GM23338 (cell line): ENCODE data around the gene SRXN1. TPM values are rescaled to one million over a fixed set of nuclear protein-coding genes. Genes with fewer than 3 reads are reported as not detected.

Experiments
- ATAC-seq: fragments of 200-7000 bp; cut with Tn5 transposase; 3 replicates; pipeline ENCODE4 v1.9.1; 2020
- DNase-seq: peaks from one replicate; pipeline ENCODE4 v3.0.0-alpha.2; 2015; ENCODE audit warnings: low spot score
- H2AFZ ChIP-seq: fragments of 200-600 bp; sonication (generic); 2 replicates; pipeline ENCODE4 v1.8.0; 2016; ENCODE audit warnings: antibody characterized with exemption, mild to moderate bottlenecking, moderate library complexity
- H3F3A ChIP-seq: fragments of 200-600 bp; sonication (generic); replicated peaks from 2 replicates; pipeline ENCODE4 v1.8.0; 2017; ENCODE audit warnings: antibody characterized with exemption, mixed run types, low read depth
- H3K27ac ChIP-seq: fragments of 200-600 bp; sonication (generic); 2 replicates; pipeline ENCODE4 v1.6.1; 2016; ENCODE audit warnings: low read depth
- H3K27me3 ChIP-seq: fragments of 200-600 bp; sonication (generic); 2 replicates; pipeline ENCODE4 v1.8.0; 2016; ENCODE audit warnings: mild to moderate bottlenecking, mixed run types, moderate library complexity; ENCODE audit not compliant: insufficient read depth
- H3K36me3 ChIP-seq: fragments of 200-600 bp; sonication (generic); 2 replicates; pipeline ENCODE4 v1.8.0; 2016; ENCODE audit warnings: mild to moderate bottlenecking; ENCODE audit not compliant: insufficient read depth
- H3K4me1 ChIP-seq: fragments of 200-600 bp; sonication (generic); 2 replicates; pipeline ENCODE4 v1.8.0; 2016; ENCODE audit warnings: mild to moderate bottlenecking, moderate library complexity; ENCODE audit not compliant: insufficient read depth
- H3K4me2 ChIP-seq: fragments of 200-600 bp; sonication (generic); 2 replicates; pipeline ENCODE4 v1.7.1; 2017; ENCODE audit warnings: mixed run types
- H3K4me3 ChIP-seq: fragments of 200-600 bp; sonication (generic); 2 replicates; pipeline ENCODE4 v1.6.1; 2016; ENCODE audit warnings: mixed run types
- H3K79me2 ChIP-seq: fragments of 200-600 bp; sonication (generic); replicated peaks from 2 replicates; pipeline ENCODE4 v1.8.0; 2017; ENCODE audit warnings: mild to moderate bottlenecking; ENCODE audit not compliant: insufficient read depth
- H3K9me2 ChIP-seq: fragments of 200-600 bp; sonication (generic); 2 replicates; pipeline ENCODE4 v1.8.0; 2017; ENCODE audit not compliant: insufficient read depth
- H4K20me1 ChIP-seq: fragments of 200-600 bp; sonication (generic); replicated peaks from 2 replicates; pipeline ENCODE4 v1.8.0; 2017; ENCODE audit warnings: mild to moderate bottlenecking; ENCODE audit not compliant: insufficient read depth
- H3K27ac Mint-ChIP-seq: 2 replicates; pipeline ENCODE4 v1.8.0; 2020; ENCODE audit warnings: inconsistent platforms, mild to moderate bottlenecking, moderate library complexity, mixed read lengths
- H3K27me3 Mint-ChIP-seq: 3 replicates; pipeline ENCODE4 v1.8.0; 2022; ENCODE audit warnings: low read depth, mild to moderate bottlenecking, moderate library complexity, mixed read lengths, inconsistent platforms; ENCODE audit not compliant: insufficient read depth, poor library complexity
- H3K36me3 Mint-ChIP-seq: 3 replicates; pipeline ENCODE4 v1.8.0; 2021; ENCODE audit warnings: low read depth, mild to moderate bottlenecking, inconsistent platforms, moderate library complexity, mixed read lengths
- H3K4me1 Mint-ChIP-seq: 3 replicates; pipeline ENCODE4 v1.8.0; 2020; ENCODE audit warnings: mild to moderate bottlenecking, inconsistent platforms, mixed read lengths
- H3K4me3 Mint-ChIP-seq: 3 replicates; pipeline ENCODE4 v1.8.0; 2021; ENCODE audit warnings: moderate library complexity, mild to moderate bottlenecking, inconsistent platforms, mixed read lengths
- H3K9me3 Mint-ChIP-seq: 3 replicates; pipeline ENCODE4 v1.8.0; 2020; ENCODE audit warnings: moderate library complexity, mild to moderate bottlenecking, inconsistent platforms, mixed read lengths
- CREB1 ChIP-seq: fragments of 250-450 bp; sonication (Bioruptor Pico); IDR thresholded peaks from 2 replicates; pipeline ENCODE4 v1.5.0; 2020; ENCODE audit warnings: low read depth, mild to moderate bottlenecking, moderate library complexity
- EZH2 ChIP-seq: fragments of 200-600 bp; sonication (generic); IDR thresholded peaks from one replicate; pipeline ENCODE4 v1.8.0; 2017; ENCODE audit warnings: antibody characterized with exemption, mild to moderate bottlenecking, low read depth; ENCODE audit not compliant: unreplicated experiment
- EZH2phosphoT487 ChIP-seq: fragments of 200-600 bp; sonication (generic); IDR thresholded peaks from one replicate; pipeline ENCODE4 v1.8.1; 2018; ENCODE audit warnings: antibody characterized with exemption; ENCODE audit not compliant: unreplicated experiment
- JUNB ChIP-seq: IDR thresholded peaks from one replicate; pipeline ENCODE4 v1.6.1; 2016; ENCODE audit warnings: antibody characterized with exemption; ENCODE audit not compliant: unreplicated experiment
- NANOG ChIP-seq: IDR thresholded peaks from 2 replicates; pipeline ENCODE4 v1.6.1; 2016; ENCODE audit warnings: antibody characterized with exemption, borderline replicate concordance
- POLR2AphosphoS5 ChIP-seq: IDR thresholded peaks from 2 replicates; pipeline ENCODE4 v1.6.1; 2016; ENCODE audit warnings: antibody characterized with exemption, low read depth
- STAT1 ChIP-seq: IDR thresholded peaks from one replicate; pipeline ENCODE4 v1.6.1; 2016; ENCODE audit warnings: antibody characterized with exemption; ENCODE audit not compliant: unreplicated experiment
- ZNF114 ChIP-seq: fragments of 250-450 bp; sonication (Bioruptor Pico); IDR thresholded peaks from 2 replicates; pipeline ENCODE4 v1.5.0; 2020; ENCODE audit warnings: mild to moderate bottlenecking, moderate library complexity
- ZNF331 ChIP-seq: fragments of 250-450 bp; sonication (Bioruptor Pico); IDR thresholded peaks from 2 replicates; pipeline ENCODE4 v1.5.0; 2020; ENCODE audit warnings: low read depth, mild to moderate bottlenecking, moderate library complexity
- polyA plus RNA-seq: library from polyadenylated mRNA; unstranded; fragments of >200 nt; fragmentation: Nextera tagmentation; extraction: Ambion mirVana; gene quantifications from 2 replicates; pipeline ENCODE4 v1.2.1, GENCODE V29; 2016
- total RNA-seq: library from RNA; depleted of rRNA; stranded (reverse); fragments of >200 nt; shearing (Covaris generic); gene quantifications from 2 replicates; pipeline ENCODE4 v1.2.3, GENCODE V29; 2014
- TF ChIP-seq, protein P1 (sequence below): fragments of 250-450 bp; sonication (Bioruptor Pico); IDR thresholded peaks from 2 replicates; pipeline ENCODE4 v1.5.0; 2020; ENCODE audit warnings: mild to moderate bottlenecking, moderate library complexity
- TF ChIP-seq, protein P2 (sequence below), 2 experiments: fragments of 200-600 bp in 1 of 2; sonication (generic) in 1 of 2; conservative IDR thresholded peaks; 2 replicates each; pipeline versions ENCODE4 v1.5.1 to v1.6.1; 2016 to 2017; ENCODE audit warnings: antibody characterized with exemption in 2 of 2, low read depth in 2 of 2, mild to moderate bottlenecking in 2 of 2, moderate library complexity in 1 of 2
- TF ChIP-seq, protein P3 (sequence below): IDR thresholded peaks from 2 replicates; pipeline ENCODE4 v1.6.1; 2016; ENCODE audit warnings: antibody characterized with exemption
- TF ChIP-seq, protein P4 (sequence below): IDR thresholded peaks from one replicate; pipeline ENCODE4 v1.6.1; 2018; ENCODE audit warnings: antibody characterized with exemption; ENCODE audit not compliant: unreplicated experiment

Gene SRXN1
- total and polyA plus RNA-seq, 2 experiments from 2014 or later: 8.4 to 26.6 TPM

DNA sequence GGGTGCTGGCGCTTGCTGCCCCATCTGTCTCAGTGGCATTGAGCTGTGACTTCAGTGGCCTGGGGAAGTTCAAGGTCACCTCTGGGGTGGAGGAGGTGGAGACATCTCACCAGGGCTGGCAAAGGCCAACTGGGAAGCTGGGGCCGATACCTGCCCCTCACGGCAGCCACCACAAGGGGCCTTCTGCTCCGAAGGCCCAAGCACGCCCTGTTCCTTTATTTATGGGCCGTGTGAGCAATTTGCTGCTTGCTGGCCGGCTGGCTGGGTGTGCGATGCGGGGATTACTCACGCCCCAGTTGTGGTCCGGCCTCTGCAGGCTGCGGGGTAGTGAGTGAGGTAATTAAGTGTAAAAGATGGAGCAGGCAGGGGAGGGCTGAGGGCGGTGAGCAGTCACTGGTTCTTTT, 35.8 kb upstream of the SRXN1 start:
- Mint-ChIP-seq H3K27me3 (peaks cover 9% of the 10 kb centered on the region), H3K4me1 (peaks cover 21% of the 10 kb centered on the region), H3K36me3 (no peaks in the 10 kb centered on the region), H3K4me3 (no peak overlapping the region), H3K27ac (no peak overlapping the region), H3K9me3 (no peaks in the 10 kb centered on the region)
- Histone ChIP-seq H3K4me3 (0 out of 2 replicates have a peak overlapping the region, but pooled peaks have one; percentile 17), H3K79me2 (no peaks in the 10 kb centered on the region), H3K36me3 (no peaks in the 10 kb centered on the region), H3K4me2 (0 out of 2 replicates have a peak overlapping the region, but pooled peaks have one; percentile 45), H3K27ac (no peak overlapping the region), H3K9me2 (no peaks in the 10 kb centered on the region), H3K27me3 (no peaks in the 10 kb centered on the region), H2AFZ (peak overlapping the region; percentile 95), H3F3A (0 out of 2 replicates have a peak, but pooled peaks cover 4% of the 10 kb centered on the region), H3K4me1 (peaks cover 6% of the 10 kb centered on the region; the same call in 1 of the 2 replicates), H4K20me1 (no peaks in the 10 kb centered on the region)
- ATAC-seq (peak; percentile 96), DNase-seq (peak; percentile 72)
- TF ChIP-seq, protein P1, sequence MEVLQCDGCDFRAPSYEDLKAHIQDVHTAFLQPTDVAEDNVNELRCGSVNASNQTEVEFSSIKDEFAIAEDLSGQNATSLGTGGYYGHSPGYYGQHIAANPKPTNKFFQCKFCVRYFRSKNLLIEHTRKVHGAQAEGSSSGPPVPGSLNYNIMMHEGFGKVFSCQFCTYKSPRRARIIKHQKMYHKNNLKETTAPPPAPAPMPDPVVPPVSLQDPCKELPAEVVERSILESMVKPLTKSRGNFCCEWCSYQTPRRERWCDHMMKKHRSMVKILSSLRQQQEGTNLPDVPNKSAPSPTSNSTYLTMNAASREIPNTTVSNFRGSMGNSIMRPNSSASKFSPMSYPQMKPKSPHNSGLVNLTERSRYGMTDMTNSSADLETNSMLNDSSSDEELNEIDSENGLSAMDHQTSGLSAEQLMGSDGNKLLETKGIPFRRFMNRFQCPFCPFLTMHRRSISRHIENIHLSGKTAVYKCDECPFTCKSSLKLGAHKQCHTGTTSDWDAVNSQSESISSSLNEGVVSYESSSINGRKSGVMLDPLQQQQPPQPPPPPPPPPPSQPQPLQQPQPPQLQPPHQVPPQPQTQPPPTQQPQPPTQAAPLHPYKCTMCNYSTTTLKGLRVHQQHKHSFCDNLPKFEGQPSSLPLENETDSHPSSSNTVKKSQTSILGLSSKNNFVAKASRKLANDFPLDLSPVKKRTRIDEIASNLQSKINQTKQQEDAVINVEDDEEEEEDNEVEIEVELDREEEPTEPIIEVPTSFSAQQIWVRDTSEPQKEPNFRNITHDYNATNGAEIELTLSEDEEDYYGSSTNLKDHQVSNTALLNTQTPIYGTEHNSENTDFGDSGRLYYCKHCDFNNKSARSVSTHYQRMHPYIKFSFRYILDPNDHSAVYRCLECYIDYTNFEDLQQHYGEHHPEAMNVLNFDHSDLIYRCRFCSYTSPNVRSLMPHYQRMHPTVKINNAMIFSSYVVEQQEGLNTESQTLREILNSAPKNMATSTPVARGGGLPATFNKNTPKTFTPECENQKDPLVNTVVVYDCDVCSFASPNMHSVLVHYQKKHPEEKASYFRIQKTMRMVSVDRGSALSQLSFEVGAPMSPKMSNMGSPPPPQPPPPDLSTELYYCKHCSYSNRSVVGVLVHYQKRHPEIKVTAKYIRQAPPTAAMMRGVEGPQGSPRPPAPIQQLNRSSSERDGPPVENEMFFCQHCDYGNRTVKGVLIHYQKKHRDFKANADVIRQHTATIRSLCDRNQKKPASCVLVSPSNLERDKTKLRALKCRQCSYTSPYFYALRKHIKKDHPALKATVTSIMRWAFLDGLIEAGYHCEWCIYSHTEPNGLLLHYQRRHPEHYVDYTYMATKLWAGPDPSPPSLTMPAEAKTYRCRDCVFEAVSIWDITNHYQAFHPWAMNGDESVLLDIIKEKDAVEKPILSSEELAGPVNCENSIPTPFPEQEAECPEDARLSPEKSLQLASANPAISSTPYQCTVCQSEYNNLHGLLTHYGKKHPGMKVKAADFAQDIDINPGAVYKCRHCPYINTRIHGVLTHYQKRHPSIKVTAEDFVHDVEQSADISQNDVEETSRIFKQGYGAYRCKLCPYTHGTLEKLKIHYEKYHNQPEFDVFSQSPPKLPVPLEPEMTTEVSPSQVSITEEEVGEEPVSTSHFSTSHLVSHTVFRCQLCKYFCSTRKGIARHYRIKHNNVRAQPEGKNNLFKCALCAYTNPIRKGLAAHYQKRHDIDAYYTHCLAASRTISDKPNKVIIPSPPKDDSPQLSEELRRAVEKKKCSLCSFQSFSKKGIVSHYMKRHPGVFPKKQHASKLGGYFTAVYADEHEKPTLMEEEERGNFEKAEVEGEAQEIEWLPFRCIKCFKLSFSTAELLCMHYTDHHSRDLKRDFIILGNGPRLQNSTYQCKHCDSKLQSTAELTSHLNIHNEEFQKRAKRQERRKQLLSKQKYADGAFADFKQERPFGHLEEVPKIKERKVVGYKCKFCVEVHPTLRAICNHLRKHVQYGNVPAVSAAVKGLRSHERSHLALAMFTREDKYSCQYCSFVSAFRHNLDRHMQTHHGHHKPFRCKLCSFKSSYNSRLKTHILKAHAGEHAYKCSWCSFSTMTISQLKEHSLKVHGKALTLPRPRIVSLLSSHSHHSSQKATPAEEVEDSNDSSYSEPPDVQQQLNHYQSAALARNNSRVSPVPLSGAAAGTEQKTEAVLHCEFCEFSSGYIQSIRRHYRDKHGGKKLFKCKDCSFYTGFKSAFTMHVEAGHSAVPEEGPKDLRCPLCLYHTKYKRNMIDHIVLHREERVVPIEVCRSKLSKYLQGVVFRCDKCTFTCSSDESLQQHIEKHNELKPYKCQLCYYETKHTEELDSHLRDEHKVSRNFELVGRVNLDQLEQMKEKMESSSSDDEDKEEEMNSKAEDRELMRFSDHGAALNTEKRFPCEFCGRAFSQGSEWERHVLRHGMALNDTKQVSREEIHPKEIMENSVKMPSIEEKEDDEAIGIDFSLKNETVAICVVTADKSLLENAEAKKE (CRISPR knock-in tag): peak; percentile 29; the same call in 1 of the 2 replicates
- TF ChIP-seq STAT1 (no peak), ZNF331 (CRISPR knock-in tag) (no peak), CREB1 (CRISPR knock-in tag) (no peak), POLR2AphosphoS5 (no peak), NANOG (no peak), ZNF114 (CRISPR knock-in tag) (no peak), EZH2phosphoT487 (no peak), EZH2 (no peak), JUNB (no peak)
- TF ChIP-seq, protein P2, sequence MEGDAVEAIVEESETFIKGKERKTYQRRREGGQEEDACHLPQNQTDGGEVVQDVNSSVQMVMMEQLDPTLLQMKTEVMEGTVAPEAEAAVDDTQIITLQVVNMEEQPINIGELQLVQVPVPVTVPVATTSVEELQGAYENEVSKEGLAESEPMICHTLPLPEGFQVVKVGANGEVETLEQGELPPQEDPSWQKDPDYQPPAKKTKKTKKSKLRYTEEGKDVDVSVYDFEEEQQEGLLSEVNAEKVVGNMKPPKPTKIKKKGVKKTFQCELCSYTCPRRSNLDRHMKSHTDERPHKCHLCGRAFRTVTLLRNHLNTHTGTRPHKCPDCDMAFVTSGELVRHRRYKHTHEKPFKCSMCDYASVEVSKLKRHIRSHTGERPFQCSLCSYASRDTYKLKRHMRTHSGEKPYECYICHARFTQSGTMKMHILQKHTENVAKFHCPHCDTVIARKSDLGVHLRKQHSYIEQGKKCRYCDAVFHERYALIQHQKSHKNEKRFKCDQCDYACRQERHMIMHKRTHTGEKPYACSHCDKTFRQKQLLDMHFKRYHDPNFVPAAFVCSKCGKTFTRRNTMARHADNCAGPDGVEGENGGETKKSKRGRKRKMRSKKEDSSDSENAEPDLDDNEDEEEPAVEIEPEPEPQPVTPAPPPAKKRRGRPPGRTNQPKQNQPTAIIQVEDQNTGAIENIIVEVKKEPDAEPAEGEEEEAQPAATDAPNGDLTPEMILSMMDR (conservative IDR thresholded peaks at IDR 0.05; ENCODE audit: low read depth in 2 of 2): peak; percentile 28 to 30; a peak in 3 of 4 replicates
- TF ChIP-seq, protein P3, sequence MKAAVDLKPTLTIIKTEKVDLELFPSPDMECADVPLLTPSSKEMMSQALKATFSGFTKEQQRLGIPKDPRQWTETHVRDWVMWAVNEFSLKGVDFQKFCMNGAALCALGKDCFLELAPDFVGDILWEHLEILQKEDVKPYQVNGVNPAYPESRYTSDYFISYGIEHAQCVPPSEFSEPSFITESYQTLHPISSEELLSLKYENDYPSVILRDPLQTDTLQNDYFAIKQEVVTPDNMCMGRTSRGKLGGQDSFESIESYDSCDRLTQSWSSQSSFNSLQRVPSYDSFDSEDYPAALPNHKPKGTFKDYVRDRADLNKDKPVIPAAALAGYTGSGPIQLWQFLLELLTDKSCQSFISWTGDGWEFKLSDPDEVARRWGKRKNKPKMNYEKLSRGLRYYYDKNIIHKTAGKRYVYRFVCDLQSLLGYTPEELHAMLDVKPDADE: no peak
- TF ChIP-seq, protein P4, sequence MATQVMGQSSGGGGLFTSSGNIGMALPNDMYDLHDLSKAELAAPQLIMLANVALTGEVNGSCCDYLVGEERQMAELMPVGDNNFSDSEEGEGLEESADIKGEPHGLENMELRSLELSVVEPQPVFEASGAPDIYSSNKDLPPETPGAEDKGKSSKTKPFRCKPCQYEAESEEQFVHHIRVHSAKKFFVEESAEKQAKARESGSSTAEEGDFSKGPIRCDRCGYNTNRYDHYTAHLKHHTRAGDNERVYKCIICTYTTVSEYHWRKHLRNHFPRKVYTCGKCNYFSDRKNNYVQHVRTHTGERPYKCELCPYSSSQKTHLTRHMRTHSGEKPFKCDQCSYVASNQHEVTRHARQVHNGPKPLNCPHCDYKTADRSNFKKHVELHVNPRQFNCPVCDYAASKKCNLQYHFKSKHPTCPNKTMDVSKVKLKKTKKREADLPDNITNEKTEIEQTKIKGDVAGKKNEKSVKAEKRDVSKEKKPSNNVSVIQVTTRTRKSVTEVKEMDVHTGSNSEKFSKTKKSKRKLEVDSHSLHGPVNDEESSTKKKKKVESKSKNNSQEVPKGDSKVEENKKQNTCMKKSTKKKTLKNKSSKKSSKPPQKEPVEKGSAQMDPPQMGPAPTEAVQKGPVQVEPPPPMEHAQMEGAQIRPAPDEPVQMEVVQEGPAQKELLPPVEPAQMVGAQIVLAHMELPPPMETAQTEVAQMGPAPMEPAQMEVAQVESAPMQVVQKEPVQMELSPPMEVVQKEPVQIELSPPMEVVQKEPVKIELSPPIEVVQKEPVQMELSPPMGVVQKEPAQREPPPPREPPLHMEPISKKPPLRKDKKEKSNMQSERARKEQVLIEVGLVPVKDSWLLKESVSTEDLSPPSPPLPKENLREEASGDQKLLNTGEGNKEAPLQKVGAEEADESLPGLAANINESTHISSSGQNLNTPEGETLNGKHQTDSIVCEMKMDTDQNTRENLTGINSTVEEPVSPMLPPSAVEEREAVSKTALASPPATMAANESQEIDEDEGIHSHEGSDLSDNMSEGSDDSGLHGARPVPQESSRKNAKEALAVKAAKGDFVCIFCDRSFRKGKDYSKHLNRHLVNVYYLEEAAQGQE: no peak
